GM12874 (cell line): ENCODE measurements around the gene PDZD2.

Source experiments
- TF ChIP-seq, protein P1 (sequence below): IDR thresholded peaks from 2 replicates; pipeline ENCODE4 v1.5.1; 2011; ENCODE audit warnings: low read depth, mild to moderate bottlenecking, control low read depth, low read length, moderate library complexity; ENCODE audit not compliant: insufficient read depth

PDZD2 gene

DNA sequence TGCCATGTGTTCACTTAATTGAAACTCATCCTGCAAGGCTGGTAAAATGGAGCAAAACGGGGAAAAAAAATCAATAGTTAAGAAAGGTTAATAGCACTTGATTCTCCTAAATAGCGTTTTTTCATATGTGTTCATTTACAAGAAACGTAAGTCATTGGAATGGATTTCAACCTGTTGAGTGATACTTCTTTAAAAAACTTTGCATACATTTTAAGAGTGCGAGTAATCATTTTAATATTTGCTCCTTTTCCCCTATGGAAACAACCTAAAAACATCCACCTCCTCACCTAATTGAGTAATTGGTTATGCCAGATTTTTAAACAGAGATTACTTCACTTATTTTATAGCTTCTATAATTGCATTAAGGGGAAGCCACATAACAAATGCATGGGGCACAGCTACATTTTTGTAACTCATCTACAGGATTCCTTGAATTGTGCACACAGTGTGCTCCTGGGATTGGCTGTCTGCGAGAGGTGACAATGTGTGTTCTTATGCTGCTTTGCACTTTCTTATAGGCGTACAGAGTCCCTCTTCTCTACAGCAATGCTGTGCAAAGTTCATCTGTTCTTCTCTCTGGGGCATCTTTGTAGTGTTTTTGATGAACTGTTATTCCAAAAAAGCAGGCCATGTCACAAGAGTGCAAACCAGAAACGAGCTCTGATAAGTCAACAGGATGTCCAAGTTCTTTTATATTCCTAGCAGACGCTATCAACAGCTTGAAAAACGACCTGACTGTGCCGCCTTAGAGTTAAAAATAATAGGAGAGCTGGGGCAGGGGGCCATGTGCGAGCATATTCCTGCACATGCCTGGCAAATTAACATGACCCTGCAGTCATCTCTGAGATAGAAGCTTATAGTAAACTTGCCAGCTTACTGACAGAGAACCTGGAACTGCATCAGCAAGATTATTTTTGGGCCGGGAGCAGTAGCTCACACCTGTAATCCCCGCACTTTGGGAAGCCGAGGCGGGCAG lies 417.2 kb downstream of the PDZD2 start:
- TF ChIP-seq, protein P1, sequence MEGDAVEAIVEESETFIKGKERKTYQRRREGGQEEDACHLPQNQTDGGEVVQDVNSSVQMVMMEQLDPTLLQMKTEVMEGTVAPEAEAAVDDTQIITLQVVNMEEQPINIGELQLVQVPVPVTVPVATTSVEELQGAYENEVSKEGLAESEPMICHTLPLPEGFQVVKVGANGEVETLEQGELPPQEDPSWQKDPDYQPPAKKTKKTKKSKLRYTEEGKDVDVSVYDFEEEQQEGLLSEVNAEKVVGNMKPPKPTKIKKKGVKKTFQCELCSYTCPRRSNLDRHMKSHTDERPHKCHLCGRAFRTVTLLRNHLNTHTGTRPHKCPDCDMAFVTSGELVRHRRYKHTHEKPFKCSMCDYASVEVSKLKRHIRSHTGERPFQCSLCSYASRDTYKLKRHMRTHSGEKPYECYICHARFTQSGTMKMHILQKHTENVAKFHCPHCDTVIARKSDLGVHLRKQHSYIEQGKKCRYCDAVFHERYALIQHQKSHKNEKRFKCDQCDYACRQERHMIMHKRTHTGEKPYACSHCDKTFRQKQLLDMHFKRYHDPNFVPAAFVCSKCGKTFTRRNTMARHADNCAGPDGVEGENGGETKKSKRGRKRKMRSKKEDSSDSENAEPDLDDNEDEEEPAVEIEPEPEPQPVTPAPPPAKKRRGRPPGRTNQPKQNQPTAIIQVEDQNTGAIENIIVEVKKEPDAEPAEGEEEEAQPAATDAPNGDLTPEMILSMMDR: no peak

DNA sequence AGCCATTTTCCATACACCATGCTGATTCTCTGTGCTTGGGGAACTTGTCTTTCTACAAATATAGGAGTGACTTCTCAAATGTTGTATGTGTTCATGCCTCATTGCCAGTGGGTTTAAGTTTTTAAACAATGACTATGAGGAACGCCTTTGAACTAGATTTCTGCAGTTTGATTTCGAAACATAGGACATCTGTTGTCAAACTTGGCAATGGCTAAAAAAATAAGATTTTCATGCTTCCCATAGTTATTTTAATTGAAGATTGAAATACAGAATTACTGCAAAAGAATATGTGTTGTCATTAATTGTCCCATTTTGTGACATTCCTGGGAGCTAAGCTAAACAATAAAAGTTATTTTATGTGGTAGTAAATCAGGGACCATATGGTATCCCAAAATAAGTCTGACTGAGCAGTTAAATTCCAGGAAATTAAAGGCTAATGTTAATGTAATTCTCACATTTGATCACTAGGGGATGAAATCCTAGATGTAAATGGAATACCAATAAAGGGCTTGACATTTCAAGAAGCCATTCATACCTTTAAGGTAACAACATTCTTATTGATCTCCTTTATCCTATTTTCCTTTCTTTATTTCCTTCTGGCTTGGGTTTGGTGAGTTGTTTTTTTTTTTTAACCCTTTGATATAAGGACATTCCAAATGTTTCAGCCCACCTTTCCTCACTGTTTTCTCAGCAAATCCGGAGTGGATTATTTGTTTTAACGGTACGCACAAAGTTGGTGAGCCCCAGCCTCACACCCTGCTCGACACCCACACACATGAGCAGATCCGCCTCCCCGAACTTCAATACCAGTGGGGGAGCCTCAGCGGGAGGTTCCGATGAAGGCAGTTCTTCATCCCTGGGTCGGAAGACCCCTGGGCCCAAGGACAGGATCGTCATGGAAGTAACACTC lies 418.5 kb downstream of the PDZD2 start:
- TF ChIP-seq, protein P1: no peak

DNA sequence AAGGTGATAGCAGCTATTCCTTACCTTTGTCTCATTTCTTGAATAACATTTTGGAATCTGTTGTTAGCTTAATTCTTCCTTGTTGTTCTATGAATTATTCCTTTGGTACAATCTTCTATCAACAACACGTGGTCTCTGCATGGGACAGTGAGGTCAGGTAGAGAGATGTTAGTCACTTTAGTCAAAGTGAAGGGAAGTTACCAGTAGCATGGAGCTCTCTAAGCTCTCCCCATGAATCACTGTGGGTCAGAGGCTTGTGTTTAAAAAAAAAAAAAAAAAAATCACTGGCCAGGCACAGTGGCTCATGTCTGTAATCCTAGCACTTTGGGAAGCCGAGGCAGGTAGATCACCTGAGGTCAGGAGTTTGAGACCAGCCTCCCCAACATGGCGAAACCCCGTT lies 419.2 kb downstream of the PDZD2 start:
- TF ChIP-seq, protein P1: no peak

DNA sequence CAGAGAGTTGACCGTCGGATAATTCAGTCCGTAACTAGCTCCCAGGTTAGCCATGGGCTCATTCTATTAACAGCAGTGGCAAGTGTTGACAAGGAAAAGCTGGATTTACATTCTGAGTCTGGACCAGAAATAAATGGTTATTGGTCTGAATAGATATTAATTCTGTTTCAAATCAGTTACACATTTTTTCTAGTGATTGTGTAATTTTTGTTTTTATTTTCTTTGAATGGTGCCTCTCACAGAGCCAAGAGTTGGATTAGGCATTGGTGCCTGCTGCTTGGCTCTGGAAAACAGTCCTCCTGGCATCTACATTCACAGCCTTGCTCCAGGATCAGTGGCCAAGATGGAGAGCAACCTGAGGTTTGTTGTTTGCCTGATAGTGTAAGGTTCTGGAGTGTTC lies 420.1 kb downstream of the PDZD2 start:
- TF ChIP-seq, protein P1: no peak

DNA sequence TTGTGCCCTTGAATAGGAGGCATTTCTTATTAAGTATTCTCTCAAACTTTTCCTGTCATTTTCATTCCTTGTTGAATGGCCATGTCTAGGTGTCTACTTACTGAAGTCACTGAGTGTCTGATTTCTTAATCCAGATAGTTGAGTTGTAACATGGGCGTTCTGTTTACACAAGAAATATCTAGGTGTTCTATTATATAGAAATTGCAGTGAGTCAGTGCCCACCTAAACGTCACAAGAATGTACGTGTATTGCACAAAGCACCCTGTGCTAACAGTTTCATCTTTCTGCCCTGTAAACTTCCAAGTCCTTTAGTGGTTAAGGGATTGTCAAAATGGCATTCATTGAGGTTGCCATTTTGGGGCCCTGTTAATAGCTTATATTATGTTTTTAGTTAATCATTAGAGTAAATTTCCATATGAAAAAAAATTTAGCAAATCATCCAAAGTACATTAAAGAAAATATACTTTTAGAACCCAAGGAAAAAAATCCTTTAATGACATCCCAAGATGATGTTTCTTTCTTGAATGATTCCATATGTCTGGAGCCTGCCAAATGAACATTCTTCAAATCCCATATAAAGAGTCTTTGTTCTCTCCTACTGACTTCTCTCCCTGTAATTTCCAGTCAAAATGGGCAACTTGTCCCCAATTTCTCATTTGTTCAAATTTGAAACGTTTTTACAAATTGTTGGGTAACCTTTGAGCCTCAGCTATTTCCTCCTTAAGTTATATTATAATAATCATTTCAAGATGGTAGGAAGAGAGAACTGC lies 421.0 kb downstream of the PDZD2 start:
- TF ChIP-seq, protein P1: no peak

DNA sequence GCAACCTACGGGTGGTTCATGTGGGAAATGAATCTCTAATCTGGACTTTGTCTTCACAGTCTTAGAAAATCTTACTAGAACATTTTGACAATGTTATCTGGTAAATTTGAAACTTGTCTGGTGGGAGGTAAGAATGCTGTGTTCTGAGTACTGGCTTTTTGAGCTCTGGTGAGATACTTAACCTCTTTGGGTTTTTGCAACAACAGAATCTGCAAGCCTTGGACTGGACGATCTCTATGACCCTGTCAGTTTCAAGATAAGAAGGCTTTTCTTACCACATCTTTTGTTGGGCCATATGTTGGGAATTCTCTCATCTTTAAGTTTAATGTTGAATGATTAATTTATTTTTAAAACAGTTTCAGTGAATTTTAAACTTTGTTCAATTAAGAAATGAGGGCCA lies 422.3 kb downstream of the PDZD2 start:
- TF ChIP-seq, protein P1: no peak
